Upper lobe of left lung (tissue), 6 donors: ENCODE measurements around the gene SLN. TPM values are rescaled to one million over a fixed set of nuclear protein-coding genes. Genes with fewer than 3 reads are reported as not detected.
A peak's percentile ranks its signal among the peaks of the same experiment; 100 is the strongest.

Experiments used
- ATAC-seq, 2 donors: fragments of 200-7000 bp; cut with Tn5 transposase; one replicate each; pipeline ENCODE4 v1.9.1; 2022; ENCODE audit warnings: mild to moderate bottlenecking in 2 of 2, moderate library complexity in 2 of 2; ENCODE audit not compliant: low FRiP score in 2 of 2
- DNase-seq, 2 donors: peaks; one replicate each; pipeline ENCODE4 v3.0.0-alpha.2; 2019 to 2020
- H3K27ac ChIP-seq, 4 donors: fragments of 200-600 bp; sonication (generic); one replicate each; pipeline ENCODE4 v1.5.1; 2016 to 2019
- H3K27me3 ChIP-seq, 4 donors: fragments of 200-600 bp; sonication (generic); one replicate each; pipeline ENCODE4 v1.5.1; 2017 to 2019
- H3K36me3 ChIP-seq, 4 donors: fragments of 200-600 bp; sonication (generic); one replicate each; pipeline ENCODE4 v1.5.1; 2016 to 2019
- H3K4me1 ChIP-seq, 4 donors: fragments of 200-600 bp; sonication (generic); one replicate each; pipeline ENCODE4 v1.5.1; 2018 to 2019
- H3K4me3 ChIP-seq, 4 donors: fragments of 200-600 bp; sonication (generic); one replicate each; pipeline ENCODE4 v1.5.1; 2017 to 2019; ENCODE audit warnings: mild to moderate bottlenecking in 2 of 4, moderate library complexity in 1 of 4
- H3K9me3 ChIP-seq, 4 donors: fragments of 200-600 bp; sonication (generic); one replicate each; pipeline ENCODE4 v1.5.1; 2018 to 2019
- CTCF ChIP-seq, 6 experiments: fragments of 450-650 bp in 4 of 6; fragments of 200-600 bp in 2 of 6; sonication (generic) in 2 of 6; IDR thresholded peaks; one replicate each; pipeline ENCODE4 v1.5.1; 2016 to 2019; ENCODE audit warnings: antibody characterized with exemption in 6 of 6
- EP300 ChIP-seq, 4 donors: sonication (generic); formaldehyde crosslinking; IDR thresholded peaks; one replicate each; pipeline ENCODE4 v1.5.1; 2017; ENCODE audit warnings: antibody characterized with exemption in 4 of 4, control low read depth in 2 of 4
- POLR2A ChIP-seq, 4 donors: fragments of 450-650 bp; IDR thresholded peaks; one replicate each; pipeline ENCODE4 v1.5.1; 2016 to 2017; ENCODE audit warnings: antibody characterized with exemption in 4 of 4, mild to moderate bottlenecking in 2 of 4
- POLR2AphosphoS5 ChIP-seq, 2 donors: sonication (generic); formaldehyde crosslinking; IDR thresholded peaks; one replicate each; pipeline ENCODE4 v1.5.1; 2017; ENCODE audit warnings: antibody characterized with exemption in 2 of 2
- WGBS, 2 donors: methylation state at CpG; one replicate each; pipeline ENCODE4 v1.1.5; 2017 to 2018; 5-methylcytosine and 5-hydroxymethylcytosine counted together
- total RNA-seq, 6 donors: library from RNA; depleted of rRNA in 4 of 6; stranded (reverse); fragments of >200 nt in 4 of 6; gene quantifications; one replicate each; pipeline versions ENCODE4 v1.1.0 to v1.2.1, GENCODE V29; 2016 to 2021
- donor health status: DM: no; HTN: no; CAD: no; lungs with moderate emphysema.
- donor health status: DM: no; HTN: yes; CAD: no; lungs with severe emphysema.

SLN gene
- total RNA-seq, 6 donors from 2014 or later = 0.97 to 1.6 TPM; not detected in 4

DNA sequence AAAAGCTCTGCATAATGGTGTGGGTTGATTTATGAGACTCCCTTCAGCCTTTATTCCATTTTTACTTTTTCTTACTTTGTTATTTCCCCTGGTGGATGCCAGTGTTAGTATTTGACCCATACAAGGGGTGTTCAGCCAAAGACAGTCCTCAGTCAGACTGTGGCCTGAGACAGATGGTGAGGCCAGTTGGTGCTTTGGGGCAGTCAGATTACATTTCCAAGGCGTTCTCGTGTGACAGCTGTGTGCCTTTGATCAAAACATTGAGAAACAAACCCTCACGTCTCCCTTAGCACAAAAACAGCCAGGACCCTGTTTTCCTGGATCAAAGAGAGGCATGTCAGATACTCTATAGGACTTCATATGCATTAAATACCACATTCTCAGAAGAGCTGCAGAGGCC lies 31.3 kb upstream of the SLN start:
- H3K27ac ChIP-seq = no peak overlapping the region
- DNase-seq (no peak), ATAC-seq (no peak)
- H3K4me1 ChIP-seq = no peaks in the 10 kb centered on the region
- no peaks in the 10 kb centered on the region for H3K36me3 ChIP-seq
- no peaks in the 10 kb centered on the region for H3K9me3 ChIP-seq
- WGBS, 2 donors = 67 to 98% methylated on average over 3 of the region's 3 CpGs
- TF ChIP-seq CTCF (IDR thresholded peaks at IDR 0.05) (no peak), POLR2AphosphoS5 (IDR thresholded peaks at IDR 0.05) (no peak), EP300 (IDR thresholded peaks at IDR 0.05) (no peak), POLR2A (IDR thresholded peaks at IDR 0.05) (no peak)
- no peaks in the 10 kb centered on the region for H3K27me3 ChIP-seq
- H3K4me3 ChIP-seq = no peak overlapping the region

DNA sequence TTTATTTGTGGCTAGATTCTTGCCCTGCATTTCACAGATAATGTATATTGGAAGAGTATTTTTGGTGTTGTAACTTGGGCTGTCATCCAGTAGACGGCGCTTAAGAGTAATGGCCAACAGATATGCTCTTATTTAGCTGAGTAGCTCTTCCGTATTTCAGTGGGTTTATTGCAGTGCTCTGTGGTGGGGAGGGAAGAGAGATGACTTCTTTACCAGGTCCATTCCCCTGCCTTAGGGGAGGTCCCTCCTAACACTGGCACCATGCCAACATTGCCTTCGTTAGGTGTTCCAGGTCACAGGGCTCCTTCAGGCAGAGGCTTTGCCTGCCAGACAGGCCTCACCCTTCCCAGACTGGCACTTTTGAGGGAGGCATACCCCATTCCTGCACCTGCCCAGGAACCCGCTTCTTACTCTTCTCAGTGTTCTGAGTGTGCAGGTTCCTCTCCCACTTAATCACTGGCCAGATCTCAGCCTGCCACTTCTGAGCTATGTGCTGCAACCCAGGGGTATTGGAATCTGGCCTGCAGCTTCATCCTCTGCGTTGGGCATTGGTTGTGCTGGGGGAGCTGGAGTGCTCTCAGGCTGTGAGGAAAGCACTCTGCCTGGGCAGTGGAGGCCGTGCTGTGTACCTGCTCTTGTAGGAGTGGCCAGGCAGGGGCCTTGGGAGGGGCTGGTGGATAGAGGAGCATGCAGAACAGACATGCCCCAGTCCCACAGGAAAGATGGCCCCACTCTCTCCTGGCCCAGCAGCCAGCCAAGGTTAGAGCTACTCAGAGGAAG lies 29.4 kb upstream of the SLN start:
- WGBS, 2 donors = 44 to 52% methylated on average over 6 to 7 of the region's 7 CpGs

GRCh38 chr11:107740271-107740670 lies 28.4 kb upstream of the SLN start:
- DNase-seq (no peak), ATAC-seq (no peak)
- no peak overlapping the region for H3K27ac ChIP-seq
- H3K9me3 ChIP-seq = no peaks in the 10 kb centered on the region
- no peaks in the 10 kb centered on the region for H3K36me3 ChIP-seq
- TF ChIP-seq EP300 (IDR thresholded peaks at IDR 0.05) = no peak
- TF ChIP-seq POLR2AphosphoS5 (IDR thresholded peaks at IDR 0.05) = no peak
- no peak for TF ChIP-seq POLR2A (IDR thresholded peaks at IDR 0.05)
- no peak for TF ChIP-seq CTCF (IDR thresholded peaks at IDR 0.05)
- WGBS, 2 donors = 90 to 92% methylated on average over 4 of the region's 4 CpGs
- H3K4me1 ChIP-seq = no peaks in the 10 kb centered on the region
- H3K4me3 ChIP-seq = no peak overlapping the region
- no peaks in the 10 kb centered on the region for H3K27me3 ChIP-seq

More for the DNA sequence above, 29.4 kb upstream of the SLN start:
- Histone ChIP-seq H3K4me1 (no peaks in the 10 kb centered on the region), H3K9me3 (no peaks in the 10 kb centered on the region), H3K36me3 (no peaks in the 10 kb centered on the region), H3K27me3 (no peaks in the 10 kb centered on the region), H3K4me3 (no peak overlapping the region), H3K27ac (no peak overlapping the region)
- TF ChIP-seq POLR2A (IDR thresholded peaks at IDR 0.05) = no peak
- peak in 3 of 6 experiments; percentile 30 to 43 (median 36) for TF ChIP-seq CTCF (IDR thresholded peaks at IDR 0.05)
- DNase-seq = peak; percentile 6 to 67
- peak; percentile 39 to 86 for ATAC-seq

- Histone ChIP-seq H3K4me3 (no peak overlapping the region), H3K27me3 (no peaks in the 10 kb centered on the region), H3K9me3 (no peaks in the 10 kb centered on the region), H3K27ac (no peak overlapping the region), H3K36me3 (no peaks in the 10 kb centered on the region), H3K4me1 (no peaks in the 10 kb centered on the region)
- 24 to 43% methylated on average over 1 of the region's 1 CpG for WGBS, 2 donors
- no peak for DNase-seq
- ATAC-seq = no peak
- TF ChIP-seq EP300 (IDR thresholded peaks at IDR 0.05) (no peak), CTCF (IDR thresholded peaks at IDR 0.05) (no peak), POLR2A (IDR thresholded peaks at IDR 0.05) (no peak), POLR2AphosphoS5 (IDR thresholded peaks at IDR 0.05) (no peak)
These were observed 24.7 kb upstream of the SLN start for GRCh38 chr11:107736546-107736945.

GRCh38 chr11:107733518-107733917 lies 21.7 kb upstream of the SLN start:
- DNase-seq = no peak
- Histone ChIP-seq H3K27ac (no peak overlapping the region), H3K4me1 (no peaks in the 10 kb centered on the region), H3K4me3 (no peak overlapping the region), H3K27me3 (no peaks in the 10 kb centered on the region), H3K9me3 (no peaks in the 10 kb centered on the region), H3K36me3 (no peaks in the 10 kb centered on the region)
- no peak for ATAC-seq
- WGBS, 2 donors = 89 to 90% methylated on average over 3 of the region's 3 CpGs
- TF ChIP-seq CTCF (IDR thresholded peaks at IDR 0.05) (no peak), POLR2A (IDR thresholded peaks at IDR 0.05) (no peak), EP300 (IDR thresholded peaks at IDR 0.05) (no peak), POLR2AphosphoS5 (IDR thresholded peaks at IDR 0.05) (no peak)
